PC-9 (cell line): ENCODE data around the gene PEAK1.

ENCODE experiments used
- CTCF ChIP-seq: fragments of 200-600 bp; sonication (generic); conservative IDR thresholded peaks from 2 replicates; pipeline ENCODE4 v1.6.1; 2017; ENCODE audit warnings: mixed run types, antibody characterized with exemption, mild to moderate bottlenecking, moderate library complexity
- EZH2 ChIP-seq: fragments of 200-600 bp; sonication (generic); IDR thresholded peaks from 2 replicates; pipeline ENCODE4 v1.8.0; 2017; ENCODE audit warnings: antibody characterized with exemption, low read depth

- TF ChIP-seq CTCF = no peak
- TF ChIP-seq EZH2 = no peak
Measured at GRCh38 chr15:77295446-77295845, 124.5 kb downstream of the PEAK1 start.
